Embryonic facial prominence (tissue), 1 donor: ENCODE measurements around the gene CPN1.
"Not testable (repeated sequence)": the region's sequence is repeated elsewhere in the genome, so short reads cannot be mapped to it uniquely, and the experiment has no call there.

ENCODE experiments used
- DNase-seq: peaks from one replicate; pipeline ENCODE4 v3.0.0-alpha.2; 2016; ENCODE audit errors: extremely low spot score

Gene CPN1

GRCh38 chr10:100081075-100082001, at the start of gene CPN1:
CPN1 (minus strand) TSS chr10:100081869; CDS start chr10:100081625, 244 bp downstream.
- no peak for DNase-seq

GRCh38 chr10:100130831-100131230, 49.2 kb upstream of the CPN1 start:
- DNase-seq: no peak

- DNase-seq: no peak
These were observed 47.8 kb upstream of the CPN1 start for GRCh38 chr10:100129424-100129823.

- no peak for DNase-seq
These were observed 47.3 kb upstream of the CPN1 start for GRCh38 chr10:100128951-100129350.

GRCh38 chr10:100125335-100125734, 43.7 kb upstream of the CPN1 start:
- not testable (repeated sequence) for DNase-seq

- no peak for DNase-seq
These were observed 42.4 kb upstream of the CPN1 start for GRCh38 chr10:100124097-100124496.

GRCh38 chr10:100122780-100123179, 41.1 kb upstream of the CPN1 start:
- no peak for DNase-seq

GRCh38 chr10:100120550-100120949, 38.9 kb upstream of the CPN1 start:
- no peak for DNase-seq

GRCh38 chr10:100119726-100120125, 38.1 kb upstream of the CPN1 start:
- no peak for DNase-seq

- no peak for DNase-seq
These were observed 33.5 kb upstream of the CPN1 start for GRCh38 chr10:100114976-100115770.

- DNase-seq: no peak
These were observed 32.8 kb upstream of the CPN1 start for GRCh38 chr10:100114460-100114859.

GRCh38 chr10:100109670-100110069, 28.0 kb upstream of the CPN1 start:
- no peak for DNase-seq

- no peak for DNase-seq
These were observed 25.2 kb upstream of the CPN1 start for GRCh38 chr10:100106865-100107264.

- DNase-seq: no peak
These were observed 22.6 kb upstream of the CPN1 start for GRCh38 chr10:100104300-100104699.

GRCh38 chr10:100103581-100103980, 21.9 kb upstream of the CPN1 start:
- no peak for DNase-seq

GRCh38 chr10:100101192-100102076, 19.8 kb upstream of the CPN1 start:
- no peak for DNase-seq

GRCh38 chr10:100100651-100101184, 19.0 kb upstream of the CPN1 start:
- DNase-seq: no peak

- DNase-seq: no peak
These were observed 7.6 kb upstream of the CPN1 start for GRCh38 chr10:100089241-100089640.

- DNase-seq: not testable (repeated sequence)
These were observed 5.0 kb upstream of the CPN1 start for GRCh38 chr10:100086708-100087107.

GRCh38 chr10:100085596-100085995, 3.9 kb upstream of the CPN1 start:
- no peak for DNase-seq

GRCh38 chr10:100083623-100084022, 2.0 kb upstream of the CPN1 start:
- DNase-seq: no peak
